Progenitor cell of endocrine pancreas (in vitro differentiated cells): ENCODE results near the gene SYNE2. TPM values are rescaled to one million over a fixed set of nuclear protein-coding genes. Genes with fewer than 3 reads are reported as not detected.
"Not testable (repeated sequence)": the region's sequence is repeated elsewhere in the genome, so short reads cannot be mapped to it uniquely, and the experiment has no call there.

ENCODE experiments used
- DNase-seq: peaks from one replicate; pipeline ENCODE4 v3.0.0; 2021; ENCODE audit warnings: low spot score; ENCODE audit not compliant: unreplicated experiment
- H3K27ac Mint-ChIP-seq: 2 replicates; pipeline ENCODE4 v1.8.0; 2021; ENCODE audit warnings: mild to moderate bottlenecking, moderate library complexity, mixed read lengths
- H3K27me3 Mint-ChIP-seq: 2 replicates; pipeline ENCODE4 v1.8.0; 2021; ENCODE audit warnings: mixed read lengths
- H3K36me3 Mint-ChIP-seq: 2 replicates; pipeline ENCODE4 v1.8.0; 2022; ENCODE audit warnings: mixed read lengths; ENCODE audit not compliant: insufficient read depth
- H3K4me1 Mint-ChIP-seq: 2 replicates; pipeline ENCODE4 v1.8.0; 2021; ENCODE audit warnings: low read depth, mixed read lengths
- H3K4me3 Mint-ChIP-seq: 2 replicates; pipeline ENCODE4 v1.8.0; 2021; ENCODE audit warnings: low read depth, mild to moderate bottlenecking, moderate library complexity, mixed read lengths
- H3K9me3 Mint-ChIP-seq: 2 replicates; pipeline ENCODE4 v1.8.0; 2021; ENCODE audit warnings: low read depth, mixed read lengths
- total RNA-seq: library from RNA; stranded (reverse); gene quantifications from 2 replicates; pipeline ENCODE4 v1.2.1, GENCODE V29; 2021
- TF ChIP-seq, protein P1 (sequence below): fragments of 200-600 bp; sonication (generic); IDR thresholded peaks from one replicate; pipeline ENCODE4 v1.5.0; 2021; ENCODE audit warnings: antibody characterized with exemption, mild to moderate bottlenecking; ENCODE audit not compliant: unreplicated experiment

SYNE2 gene
- total RNA-seq, 1 donor from 2014 or later: 108 TPM

DNA sequence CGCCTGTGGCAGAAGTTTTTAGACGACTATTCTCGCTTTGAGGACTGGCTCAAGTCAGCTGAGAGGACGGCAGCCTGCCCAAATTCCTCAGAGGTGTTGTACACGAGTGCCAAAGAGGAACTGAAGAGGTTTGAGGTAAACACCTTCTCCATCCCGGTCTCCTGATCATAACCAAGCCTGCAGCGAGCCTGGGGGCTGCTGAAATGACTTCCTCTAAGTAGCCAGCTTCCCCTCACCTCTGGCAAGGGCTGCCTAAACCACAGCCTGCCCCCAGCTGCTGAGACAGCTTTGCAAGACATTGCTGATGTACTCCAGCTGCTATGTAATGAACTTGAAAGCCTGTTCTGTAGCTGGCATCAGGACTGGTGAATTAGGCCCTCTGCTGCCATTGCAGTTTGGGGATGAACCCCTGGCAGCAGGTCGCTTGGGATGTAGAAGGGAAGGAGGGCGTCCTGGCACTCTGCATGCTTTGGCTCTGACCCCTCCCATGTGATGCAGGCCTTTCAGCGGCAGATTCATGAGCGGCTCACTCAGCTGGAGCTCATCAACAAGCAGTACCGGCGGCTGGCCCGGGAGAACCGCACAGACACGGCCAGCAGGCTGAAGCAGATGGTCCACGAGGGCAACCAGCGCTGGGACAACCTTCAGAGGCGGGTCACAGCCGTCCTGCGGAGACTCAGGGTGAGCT lies 356.8 kb downstream of the SYNE2 start:
- peaks cover 25% of the 10 kb centered on the region for H3K36me3 Mint-ChIP-seq
- TF ChIP-seq, protein P1, sequence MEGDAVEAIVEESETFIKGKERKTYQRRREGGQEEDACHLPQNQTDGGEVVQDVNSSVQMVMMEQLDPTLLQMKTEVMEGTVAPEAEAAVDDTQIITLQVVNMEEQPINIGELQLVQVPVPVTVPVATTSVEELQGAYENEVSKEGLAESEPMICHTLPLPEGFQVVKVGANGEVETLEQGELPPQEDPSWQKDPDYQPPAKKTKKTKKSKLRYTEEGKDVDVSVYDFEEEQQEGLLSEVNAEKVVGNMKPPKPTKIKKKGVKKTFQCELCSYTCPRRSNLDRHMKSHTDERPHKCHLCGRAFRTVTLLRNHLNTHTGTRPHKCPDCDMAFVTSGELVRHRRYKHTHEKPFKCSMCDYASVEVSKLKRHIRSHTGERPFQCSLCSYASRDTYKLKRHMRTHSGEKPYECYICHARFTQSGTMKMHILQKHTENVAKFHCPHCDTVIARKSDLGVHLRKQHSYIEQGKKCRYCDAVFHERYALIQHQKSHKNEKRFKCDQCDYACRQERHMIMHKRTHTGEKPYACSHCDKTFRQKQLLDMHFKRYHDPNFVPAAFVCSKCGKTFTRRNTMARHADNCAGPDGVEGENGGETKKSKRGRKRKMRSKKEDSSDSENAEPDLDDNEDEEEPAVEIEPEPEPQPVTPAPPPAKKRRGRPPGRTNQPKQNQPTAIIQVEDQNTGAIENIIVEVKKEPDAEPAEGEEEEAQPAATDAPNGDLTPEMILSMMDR: no peak
- DNase-seq: no peak
- H3K27me3 Mint-ChIP-seq: no peaks in the 10 kb centered on the region
- H3K9me3 Mint-ChIP-seq: no peaks in the 10 kb centered on the region
- H3K27ac Mint-ChIP-seq: peak overlapping the region; percentile 71
- H3K4me3 Mint-ChIP-seq: no peak overlapping the region
- H3K4me1 Mint-ChIP-seq: peaks cover 22% of the 10 kb centered on the region

DNA sequence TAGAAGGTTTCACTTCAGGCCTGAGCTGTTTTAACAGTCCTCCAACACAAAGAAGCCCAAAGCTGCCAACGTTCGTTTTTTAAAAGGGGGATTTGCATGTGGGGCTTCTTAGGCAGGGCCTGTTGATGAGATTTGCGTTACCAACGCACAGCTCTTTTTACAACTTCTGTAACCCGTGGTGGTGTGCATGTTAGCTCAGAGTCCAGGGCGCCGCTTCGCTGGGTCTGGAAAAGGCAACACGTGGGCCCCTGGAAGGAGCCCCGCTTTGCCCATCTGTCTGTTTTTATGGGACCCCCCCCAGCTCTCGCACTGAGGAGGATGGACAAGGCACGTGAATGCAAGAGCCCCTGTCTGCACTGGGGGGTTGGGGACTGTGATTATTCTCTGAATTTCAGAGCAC lies 357.4 kb downstream of the SYNE2 start:
- DNase-seq: no peak
- H3K27ac Mint-ChIP-seq: no peak overlapping the region
- peaks cover 22% of the 10 kb centered on the region for H3K4me1 Mint-ChIP-seq
- TF ChIP-seq, protein P1: no peak
- H3K27me3 Mint-ChIP-seq: no peaks in the 10 kb centered on the region
- peaks cover 27% of the 10 kb centered on the region for H3K36me3 Mint-ChIP-seq
- H3K9me3 Mint-ChIP-seq: no peaks in the 10 kb centered on the region
- H3K4me3 Mint-ChIP-seq: no peak overlapping the region

DNA sequence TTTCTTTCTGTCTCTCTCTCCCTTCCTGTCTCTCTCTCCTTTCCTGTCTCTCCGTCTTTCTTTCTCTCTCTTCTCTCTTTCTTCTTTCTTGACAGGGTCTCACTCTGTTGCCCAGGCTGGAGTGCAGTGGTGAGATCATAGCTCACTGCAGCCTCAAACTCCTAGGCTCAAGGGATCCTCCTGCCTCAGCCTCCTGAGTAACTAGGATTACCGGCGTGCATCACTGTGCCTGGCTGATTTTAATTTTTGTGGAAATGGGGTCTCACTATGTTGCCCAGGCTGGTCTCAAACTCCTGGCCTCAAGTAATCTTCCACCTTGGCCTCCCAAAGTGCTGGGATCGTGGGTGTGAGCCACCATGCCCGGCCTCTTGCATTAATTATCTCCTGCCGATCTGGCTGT lies 358.1 kb downstream of the SYNE2 start:
- not testable (repeated sequence) for H3K4me3 Mint-ChIP-seq, H3K9me3 Mint-ChIP-seq

DNA sequence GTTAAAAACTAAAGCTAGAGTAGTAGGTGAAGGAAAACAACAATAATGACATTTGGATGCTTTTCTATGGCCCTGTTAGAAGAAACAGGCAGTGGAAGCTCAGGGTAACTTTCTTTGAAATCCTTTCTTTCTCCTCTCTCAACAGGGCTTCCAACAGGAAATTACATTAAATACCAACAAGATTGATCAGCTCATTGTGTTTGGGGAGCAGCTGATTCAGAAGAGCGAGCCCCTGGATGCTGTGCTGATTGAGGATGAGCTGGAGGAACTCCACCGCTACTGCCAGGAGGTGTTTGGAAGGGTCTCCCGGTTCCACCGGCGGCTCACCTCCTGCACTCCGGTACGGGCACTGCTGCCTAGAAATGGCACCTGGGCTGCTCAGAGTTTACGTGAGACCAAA lies 359.9 kb downstream of the SYNE2 start:
- H3K27me3 Mint-ChIP-seq: no peaks in the 10 kb centered on the region
- H3K27ac Mint-ChIP-seq: peak overlapping the region; percentile 96
- DNase-seq: no peak
- H3K36me3 Mint-ChIP-seq: peaks cover 44% of the 10 kb centered on the region
- no peak overlapping the region for H3K4me3 Mint-ChIP-seq
- TF ChIP-seq, protein P1: no peak
- H3K4me1 Mint-ChIP-seq: peaks cover 20% of the 10 kb centered on the region
- no peaks in the 10 kb centered on the region for H3K9me3 Mint-ChIP-seq

More for the DNA sequence above, 358.1 kb downstream of the SYNE2 start:
- H3K27ac Mint-ChIP-seq, H3K27me3 Mint-ChIP-seq, DNase-seq: not testable (repeated sequence)
- Mint-ChIP-seq H3K36me3 (peaks cover 33% of the 10 kb centered on the region), H3K4me1 (peaks cover 21% of the 10 kb centered on the region)

DNA sequence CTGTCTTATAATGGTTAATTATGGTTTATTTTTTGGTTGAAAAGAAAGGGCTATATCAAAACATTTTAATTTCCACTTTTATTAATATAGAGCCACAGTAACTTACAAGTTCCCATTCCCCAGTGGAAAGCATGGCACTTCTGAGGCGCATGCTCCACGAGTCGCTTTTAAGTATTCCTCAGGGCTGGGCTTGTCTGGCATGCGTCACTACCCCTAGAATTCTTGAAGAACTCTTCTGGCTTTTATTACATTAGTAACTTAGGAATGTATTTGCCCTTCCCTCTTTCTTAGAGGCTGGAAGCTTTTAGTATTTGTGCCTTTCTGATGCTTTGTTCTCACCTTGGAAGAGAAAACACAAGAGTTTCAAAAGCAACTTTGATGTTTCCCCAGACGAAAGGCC lies 360.3 kb downstream of the SYNE2 start:
- Mint-ChIP-seq H3K9me3 (no peaks in the 10 kb centered on the region), H3K27me3 (no peaks in the 10 kb centered on the region), H3K27ac (peak overlapping the region; percentile 96), H3K36me3 (peaks cover 46% of the 10 kb centered on the region), H3K4me3 (no peak overlapping the region), H3K4me1 (peaks cover 20% of the 10 kb centered on the region)
- TF ChIP-seq, protein P1: no peak
- DNase-seq: no peak
